ENCODE data around the gene KLHL36. TPM values are rescaled to one million over a fixed set of nuclear protein-coding genes. Genes with fewer than 3 reads are reported as not detected.
A peak's percentile ranks its signal among the peaks of the same experiment; 100 is the strongest.

KLHL36 gene
- total and polyA plus RNA-seq, 8 donors, result 23.8 to 50.9 (median 28.3) TPM

- Histone ChIP-seq H3K4me1 (no peaks in the 10 kb centered on the region), H3K27ac (no peak overlapping the region), H3K9me3 (no peaks in the 10 kb centered on the region), H3K27me3 (no peaks in the 10 kb centered on the region), H3K4me3 (no peak overlapping the region), H3K36me3 (peaks cover 0 to 26% of the 10 kb centered on the region in 2 donors)
- no peak for TF ChIP-seq CTCF (IDR thresholded peaks at IDR 0.05)
- no peak for ATAC-seq
- intact Hi-C loops (cut with DNase I), result loop anchor here in 1 of 2 donors (10.0 kb wide), 1 partner anchor 55 kb away; no protein-coding TSS in a partner anchor
- DNase-seq, result no peak
These were observed 21.8 kb downstream of the KLHL36 start for GRCh38 chr16:84670063-84670462.

GRCh38 chr16:84672276-84673202, 24.2 kb downstream of the KLHL36 start:
- intact Hi-C loops (cut with DNase I), result loop anchor here in 1 of 2 donors (10.0 kb wide), 1 partner anchor 52 kb away; no protein-coding TSS in a partner anchor
- no peak overlapping the region for H3K4me3 ChIP-seq
- peak in 3 of 4 donors; percentile 71 to 97 (median 83) for DNase-seq

GRCh38 chr16:84673203-84673535, 24.9 kb downstream of the KLHL36 start:
- H3K9me3 ChIP-seq, result no peaks in the 10 kb centered on the region
- H3K4me1 ChIP-seq, result no peaks in the 10 kb centered on the region
- no peak for DNase-seq
- peaks cover 0 to 3% of the 10 kb centered on the region in 2 donors for H3K36me3 ChIP-seq
- no peak for ATAC-seq
- H3K4me3 ChIP-seq, result no peak overlapping the region
- no peak for TF ChIP-seq CTCF (IDR thresholded peaks at IDR 0.05)
- intact Hi-C loops (cut with DNase I), result loop anchor here in 1 of 2 donors (10.0 kb wide), 1 partner anchor 52 kb away; no protein-coding TSS in a partner anchor
- no peak overlapping the region for H3K27ac ChIP-seq
- H3K27me3 ChIP-seq, result no peaks in the 10 kb centered on the region

More at GRCh38 chr16:84672276-84673202, 24.2 kb downstream of the KLHL36 start:
- H3K9me3 ChIP-seq, result no peaks in the 10 kb centered on the region
- peak; percentile 98 for ATAC-seq
- H3K27ac ChIP-seq, result no peak overlapping the region
- H3K36me3 ChIP-seq, result peaks cover 0 to 9% of the 10 kb centered on the region in 2 donors
- H3K4me1 ChIP-seq, result no peaks in the 10 kb centered on the region
- no peaks in the 10 kb centered on the region for H3K27me3 ChIP-seq
- peak; percentile 92 to 93 for TF ChIP-seq CTCF (IDR thresholded peaks at IDR 0.05)

GRCh38 chr16:84673561-84673960, 25.2 kb downstream of the KLHL36 start:
- ATAC-seq, result no peak
- Histone ChIP-seq H3K27me3 (no peaks in the 10 kb centered on the region), H3K4me3 (no peak overlapping the region), H3K4me1 (no peaks in the 10 kb centered on the region), H3K9me3 (no peaks in the 10 kb centered on the region), H3K36me3 (no peaks in the 10 kb centered on the region), H3K27ac (no peak overlapping the region)
- no peak for DNase-seq
- intact Hi-C loops (cut with DNase I), result loop anchor here in 1 of 2 donors (10.0 kb wide), 1 partner anchor 51 kb away; no protein-coding TSS in a partner anchor
- no peak for TF ChIP-seq CTCF (IDR thresholded peaks at IDR 0.05)

GRCh38 chr16:84675423-84675822, 27.1 kb downstream of the KLHL36 start:
- ATAC-seq (no peak), DNase-seq (no peak)
- H3K27ac ChIP-seq, result no peak overlapping the region
- H3K27me3 ChIP-seq, result no peaks in the 10 kb centered on the region
- peaks cover 0 to 2% of the 10 kb centered on the region in 2 donors for H3K4me1 ChIP-seq
- no peak for TF ChIP-seq CTCF (IDR thresholded peaks at IDR 0.05)
- no peaks in the 10 kb centered on the region for H3K9me3 ChIP-seq
- no peak overlapping the region for H3K4me3 ChIP-seq
- intact Hi-C loops (cut with DNase I), result loop anchor here in 1 of 2 donors (10.0 kb wide), 1 partner anchor 49 kb away; no protein-coding TSS in a partner anchor
- no peaks in the 10 kb centered on the region for H3K36me3 ChIP-seq
